K562 (cell line): ENCODE results near the gene MX1. TPM values are rescaled to one million over a fixed set of nuclear protein-coding genes. Genes with fewer than 3 reads are reported as not detected.

Experiments used
- ATAC-seq: fragments of 200-7000 bp; cut with Tn5 transposase; 3 replicates; pipeline ENCODE4 v1.9.1; 2020; ENCODE audit warnings: moderate library complexity
- BruUV-seq: library from RNA; stranded (reverse); fragments of 400-500 nt; replicated peaks from 2 replicates; lab custom pipeline; 2021; lab: Mats Ljungman, UMichigan
- CTCF ChIA-PET: fragments of 300-600 bp; formaldehyde crosslinking; extraction: SDS; loops from one replicate; lab custom pipeline; 2021; ENCODE audit warnings: low intra/inter-chr PET ratio; lab: Yijun Ruan, JAX
- POLR2A ChIA-PET: fragments of 300-600, 350-650 bp; sonication (Branson Sonifier 250); formaldehyde crosslinking; extraction: SDS; loops from one replicate; lab custom pipeline; 2021; ENCODE audit warnings: antibody characterized with exemption, inconsistent platforms; lab: Yijun Ruan, JAX
- DNase-seq, 4 experiments: peaks; one replicate each; pipeline versions ENCODE4 v3.0.0 to v3.0.0-alpha.2; 2011 to 2018; ENCODE audit warnings: low spot score in 3 of 4, mixed read lengths in 3 of 4; ENCODE audit errors: extremely low read depth in 1 of 4
- FAIRE-seq: peaks from 2 replicates; lab custom pipeline; 2011; peaks lifted over from hg19 to GRCh38; lab: Jason Lieb, UNC
- H2AFZ ChIP-seq: 2 replicates; pipeline ENCODE4 v1.6.0; 2011; ENCODE audit warnings: low read depth, low read length, control low read depth, inconsistent platforms
- H3K27ac ChIP-seq: fragments of 200-600 bp; 3 replicates; pipeline ENCODE4 v1.8.0; 2011; ENCODE audit warnings: low read depth, mild to moderate bottlenecking, control low read depth, inconsistent platforms, low read length, moderate library complexity, mixed read lengths; ENCODE audit errors: extremely low read depth
- H3K27me3 ChIP-seq, 2 experiments: fragments of 300-600 bp in 1 of 2; 2 replicates in 1 of 2; 3 replicates in 1 of 2; pipeline versions ENCODE4 v1.6.0 to v1.8.0; 2011; ENCODE audit warnings: inconsistent platforms in 2 of 2, low read length in 2 of 2, mild to moderate bottlenecking in 1 of 2, mixed read lengths in 1 of 2, moderate library complexity in 1 of 2; ENCODE audit not compliant: control insufficient read depth in 2 of 2, insufficient read depth in 2 of 2
- H3K36me3 ChIP-seq: fragments of 300-600 bp; 3 replicates; pipeline ENCODE4 v1.8.0; 2011; ENCODE audit warnings: mild to moderate bottlenecking, low read length, inconsistent platforms; ENCODE audit not compliant: control insufficient read depth, insufficient read depth
- H3K4me1 ChIP-seq, 2 experiments: fragments of 200-600 bp in 1 of 2; replicated peaks in 1 of 2; 2 replicates in 1 of 2; 3 replicates in 1 of 2; pipeline versions ENCODE4 v1.5.1 to v1.8.0; 2011; ENCODE audit warnings: inconsistent platforms in 2 of 2, low read length in 2 of 2, mild to moderate bottlenecking in 1 of 2, mixed read lengths in 1 of 2, moderate library complexity in 1 of 2; ENCODE audit not compliant: control insufficient read depth in 2 of 2, insufficient read depth in 2 of 2
- H3K4me2 ChIP-seq: 2 replicates; pipeline ENCODE4 v1.6.1; 2011; ENCODE audit warnings: low read length, control low read depth, inconsistent platforms, mixed read lengths; ENCODE audit not compliant: insufficient read depth
- H3K4me3 ChIP-seq: fragments of 200-600 bp; sonication (generic), shearing (Covaris generic); 2 replicates; pipeline ENCODE4 v1.5.1; 2016; ENCODE audit warnings: control low read depth, inconsistent platforms
- H3K79me2 ChIP-seq: fragments of 200-600 bp; 3 replicates; pipeline ENCODE4 v1.8.0; 2011; ENCODE audit warnings: low read length, inconsistent platforms; ENCODE audit not compliant: control insufficient read depth, insufficient read depth
- H3K9ac ChIP-seq, 2 experiments: 2 replicates each; pipeline versions ENCODE4 v1.6.0 to v1.6.1; 2011; ENCODE audit warnings: low read depth in 2 of 2, low read length in 2 of 2, control low read depth in 1 of 2, inconsistent platforms in 1 of 2, mild to moderate bottlenecking in 1 of 2, mixed read lengths in 1 of 2; ENCODE audit not compliant: insufficient read depth in 1 of 2
- H3K9me1 ChIP-seq: one replicate; pipeline ENCODE4 v1.6.0; 2011; ENCODE audit warnings: inconsistent platforms, mild to moderate bottlenecking, low read length, moderate library complexity; ENCODE audit not compliant: control insufficient read depth, insufficient read depth
- H3K9me3 ChIP-seq: replicated peaks from 2 replicates; pipeline ENCODE4 v1.5.1; 2011; ENCODE audit warnings: low read depth, low read length, inconsistent platforms; ENCODE audit not compliant: control insufficient read depth, insufficient read depth
- H4K20me1 ChIP-seq: replicated peaks from 2 replicates; pipeline ENCODE4 v1.6.1; 2011; ENCODE audit warnings: low read length, inconsistent platforms, mixed read lengths; ENCODE audit not compliant: control insufficient read depth, insufficient read depth
- BRCA1 ChIP-seq, 2 experiments: fragments of 450-650 bp in 1 of 2; sonication (generic) in 1 of 2; formaldehyde crosslinking in 1 of 2; IDR thresholded peaks; 2 replicates each; pipeline versions ENCODE4 v1.5.0 to v1.6.1; 2017 to 2020; ENCODE audit warnings: mild to moderate bottlenecking in 1 of 2, missing genetic modification reagents in 1 of 2
- CLOCK ChIP-seq: fragments of 250-450 bp; sonication (Bioruptor Pico); IDR thresholded peaks from 2 replicates; pipeline ENCODE4 v1.4.0; 2020; ENCODE audit warnings: mild to moderate bottlenecking, moderate library complexity, borderline replicate concordance
- E2F6 ChIP-seq, 2 experiments: IDR thresholded peaks; 2 replicates each; pipeline ENCODE4 v1.6.1; 2011; ENCODE audit warnings: borderline replicate concordance in 1 of 2, control low read depth in 1 of 2, low read depth in 1 of 2, low read length in 1 of 2, mild to moderate bottlenecking in 1 of 2, mixed read lengths in 1 of 2, moderate library complexity in 1 of 2; ENCODE audit not compliant: insufficient read depth in 1 of 2, insufficient read length in 1 of 2, poor library complexity in 1 of 2, severe bottlenecking in 1 of 2; ENCODE audit errors: extremely low read depth in 1 of 2
- EHMT2 ChIP-seq: fragments of 450-650 bp; IDR thresholded peaks from 2 replicates; pipeline ENCODE4 v1.6.1; 2018; ENCODE audit warnings: antibody characterized with exemption
- ELK3 ChIP-seq: fragments of 450-650 bp; formaldehyde crosslinking; IDR thresholded peaks from 2 replicates; pipeline ENCODE4 v1.4.0; 2020; ENCODE audit warnings: mild to moderate bottlenecking
- HDGF ChIP-seq: fragments of 450-650 bp; IDR thresholded peaks from 2 replicates; pipeline ENCODE4 v1.6.1; 2016
- NR1H2 ChIP-seq: sonication (generic); formaldehyde crosslinking; IDR thresholded peaks from 2 replicates; pipeline ENCODE4 v1.4.0; 2020; ENCODE audit warnings: mild to moderate bottlenecking, missing genetic modification reagents
- NR4A1 ChIP-seq, 2 experiments: fragments of 250-450 bp in 1 of 2; fragments of 450-650 bp in 1 of 2; sonication (Bioruptor Pico) in 1 of 2; IDR thresholded peaks; 2 replicates each; pipeline versions ENCODE4 v1.4.0 to v1.6.1; 2016 to 2020; ENCODE audit warnings: mild to moderate bottlenecking in 2 of 2, missing compliant biosample characterization in 1 of 2, missing genetic modification characterization in 1 of 2, moderate library complexity in 1 of 2
- PCBP2 ChIP-seq: fragments of 200-400 bp; formaldehyde crosslinking; IDR thresholded peaks from 2 replicates; pipeline ENCODE4 v1.6.1; 2018; ENCODE audit warnings: low read length, low read depth, mild to moderate bottlenecking, moderate library complexity; ENCODE audit not compliant: poor library complexity, severe bottlenecking
- PRMT5 ChIP-seq: sonication (generic); formaldehyde crosslinking; IDR thresholded peaks from 2 replicates; pipeline ENCODE4 v1.5.0; 2020; ENCODE audit warnings: missing genetic modification reagents
- RAD21 ChIP-seq, 2 experiments: fragments of 250-450 bp in 1 of 2; fragments of 450-650 bp in 1 of 2; sonication (Bioruptor Pico) in 1 of 2; formaldehyde crosslinking in 1 of 2; IDR thresholded peaks in 1 of 2; conservative IDR thresholded peaks in 1 of 2; 2 replicates each; pipeline versions ENCODE4 v1.4.0 to v1.8.0; 2020 to 2022; ENCODE audit warnings: mild to moderate bottlenecking in 2 of 2, moderate library complexity in 1 of 2
- SPI1 ChIP-seq: IDR thresholded peaks from 2 replicates; pipeline ENCODE4 v1.6.1; 2011; ENCODE audit warnings: low read depth, low read length, control low read depth, borderline replicate concordance
- ZBTB43 ChIP-seq: sonication (generic); formaldehyde crosslinking; IDR thresholded peaks from 2 replicates; pipeline ENCODE4 v1.8.0; 2023; ENCODE audit warnings: mild to moderate bottlenecking, missing genetic modification reagents
- ZFP30 ChIP-seq: fragments of 250-450 bp; sonication (Bioruptor Pico); IDR thresholded peaks from 2 replicates; pipeline ENCODE4 v1.8.0; 2022; ENCODE audit warnings: moderate library complexity, mild to moderate bottlenecking, inconsistent platforms, borderline replicate concordance
- ZNF274 ChIP-seq: IDR thresholded peaks from 2 replicates; pipeline ENCODE4 v1.6.1; 2011; ENCODE audit warnings: low read depth, mild to moderate bottlenecking, low read length, moderate library complexity, borderline replicate concordance
- ZNF347 ChIP-seq: fragments of 450-650 bp; formaldehyde crosslinking; IDR thresholded peaks from 2 replicates; pipeline ENCODE4 v1.4.0; 2020; ENCODE audit warnings: low read depth, mild to moderate bottlenecking, moderate library complexity
- WGBS: fragments of 100-300 bp; shearing (Covaris generic); methylation state at CpG from one replicate; pipeline ENCODE4 v1.1.6; 2016; ENCODE audit warnings: low coverage, mixed read lengths; ENCODE audit not compliant: insufficient coverage; ENCODE audit errors: missing lambda C conversion rate; 5-methylcytosine and 5-hydroxymethylcytosine counted together
- in situ Hi-C: fragments of 300-500 bp; cut with MboI; formaldehyde crosslinking; loops from 4 replicates; pipeline ENCODE4 v1.15.0; 2018; ENCODE audit warnings: inconsistent platforms, mixed read lengths
- intact Hi-C: fragments of 100-400 bp; cut with micrococcal nuclease; formaldehyde crosslinking; loops from 2 replicates; pipeline ENCODE4 v1.14.2; 2022
- polyA plus RNA-seq, 8 experiments: library from polyadenylated mRNA; depleted of rRNA in 4 of 8; stranded (reverse) in 5 of 8; unstranded in 3 of 8; fragments of >200 nt; fragmentation: Nextera tagmentation in 2 of 8; fragmentation: Illumina TruSeq in 1 of 8; extraction: Ambion mirVana in 2 of 8; extraction: Trizol in 1 of 8; gene quantifications; 2 replicates each; pipeline versions ENCODE4 v1.2.1 to v1.2.3, GENCODE V29; 2011 to 2014; ENCODE audit warnings: inconsistent platforms in 1 of 8, missing spikeins in 1 of 8
- total RNA-seq, 7 experiments: library from RNA; depleted of rRNA in 6 of 7; stranded (reverse); fragments of >200 nt in 6 of 7; fragmentation: Illumina TruSeq in 2 of 7; extraction: Trizol in 2 of 7; gene quantifications; 2 replicates each; pipeline versions ENCODE4 v1.2.1 to v1.2.3, GENCODE V29; 2011 to 2021; ENCODE audit warnings: low replicate concordance in 1 of 7

The MX1 gene
- total and polyA plus RNA-seq, 9 of the 15 experiments (the other 6 are each of a cell fraction or from before 2014, with no cell fraction given): 0.07 to 0.51 (median 0.21) TPM; not detected in 5

- TF ChIP-seq NR4A1 (CRISPR knock-in tag; IDR thresholded peaks at IDR 0.05): no peak
- TF ChIP-seq NR4A1 (tag; IDR thresholded peaks at IDR 0.05): no peak
- no peak for TF ChIP-seq ZNF347
- TF ChIP-seq SPI1: no peak
- no peak for TF ChIP-seq ELK3 (CRISPR knock-in tag)
- no peak for TF ChIP-seq NR1H2
- no peak for TF ChIP-seq PRMT5 (CRISPR knock-in tag)
- TF ChIP-seq EHMT2: no peak
- TF ChIP-seq BRCA1 (IDR thresholded peaks at IDR 0.05): no peak
- no peak for TF ChIP-seq BRCA1 (CRISPR knock-in tag; IDR thresholded peaks at IDR 0.05)
- TF ChIP-seq ZBTB43 (CRISPR knock-in tag): no peak
- no peak for TF ChIP-seq ZFP30 (CRISPR knock-in tag)
- TF ChIP-seq HDGF: no peak
- no peak for TF ChIP-seq E2F6 (IDR thresholded peaks at IDR 0.05; ENCODE audit: borderline replicate concordance in 1 of 2, extremely low read depth in 1 of 2, insufficient read depth in 1 of 2, insufficient read length in 1 of 2, low read depth in 1 of 2, low read length in 1 of 2, poor library complexity in 1 of 2, severe bottlenecking in 1 of 2)
- TF ChIP-seq CLOCK (CRISPR knock-in tag): no peak
- no peak for TF ChIP-seq RAD21 (CRISPR knock-in tag; conservative IDR thresholded peaks at IDR 0.05 in 1 of 2, IDR thresholded peaks at IDR 0.05 in 1 of 2)
- no peak for TF ChIP-seq ZNF274
- TF ChIP-seq PCBP2: no peak
- Histone ChIP-seq H4K20me1 (0 out of 2 replicates have a peak, but pooled peaks cover 3% of the 10 kb centered on the region), H3K4me2 (no peak overlapping the region), H3K9ac (no peak overlapping the region), H3K9me1 (no peaks in the 10 kb centered on the region), H3K9me3 (no peaks in the 10 kb centered on the region), H2AFZ (no peak overlapping the region), H3K4me3 (no peak overlapping the region), H3K79me2 (no peaks in the 10 kb centered on the region), H3K4me1 (no peaks in the 10 kb centered on the region), H3K36me3 (no peaks in the 10 kb centered on the region), H3K27me3 (peaks cover 31 to 61% of the 10 kb centered on the region in 2 experiments), H3K27ac (no peak overlapping the region)
- ChIA-PET POLR2A (no interaction called here), CTCF (no interaction called here)
- WGBS: 1% methylated on average over 6 of the region's 6 CpGs
- in situ Hi-C loops (no loop called here), intact Hi-C loops (no loop called here)
- BruUV-seq: no TSS peak
- ATAC-seq (no peak), DNase-seq (no peak), FAIRE-seq (no peak)
Observed at GRCh38 chr21:41497008-41497407, 71.0 kb downstream of the MX1 start.
